ENCODE data around the gene CCDC192.

The CCDC192 gene

DNA sequence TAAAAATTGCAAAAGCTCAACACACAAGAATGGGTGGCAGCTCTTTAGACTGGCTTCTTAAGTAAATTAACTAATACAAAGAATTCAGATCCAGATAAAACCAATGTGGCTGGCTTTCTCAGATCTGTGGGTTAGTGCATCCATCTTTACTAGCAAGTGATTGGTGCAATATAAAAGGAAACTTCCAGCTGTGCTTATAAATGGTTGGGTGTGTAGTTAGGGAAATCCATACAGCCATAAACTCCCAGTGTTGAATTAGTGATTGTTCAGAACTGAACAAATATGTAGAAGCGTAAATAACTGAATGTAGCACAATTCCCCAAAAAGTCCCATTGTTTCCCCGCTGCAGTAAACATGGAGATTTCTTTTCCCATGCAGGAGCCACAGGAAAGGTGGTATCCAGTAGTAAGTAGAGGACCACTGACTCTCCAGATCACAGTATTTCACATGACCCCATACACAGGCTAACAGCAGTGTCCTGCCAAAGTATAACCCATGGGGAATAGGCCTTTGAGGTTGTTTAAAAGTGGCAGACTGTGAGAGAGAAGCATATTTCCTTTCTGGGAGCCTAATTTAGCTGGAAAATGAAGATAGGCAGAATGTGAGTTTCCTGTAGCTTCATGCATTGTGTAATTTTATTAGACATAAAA lies 207.2 kb downstream of the CCDC192 start:
- Histone ChIP-seq H2AFZ (ENCODE audit: low read depth, low read length) (no peak overlapping the region), H3K9ac (ENCODE audit: low read length) (no peak overlapping the region), H3K27ac (ENCODE audit: low read length) (no peak overlapping the region), H3K4me2 (ENCODE audit: low read length) (no peak overlapping the region), H3K27me3 (ENCODE audit: low read depth, low read length) (no peaks in the 10 kb centered on the region), H4K20me1 (ENCODE audit: insufficient read depth, low read length) (no peaks in the 10 kb centered on the region), H3K36me3 (replicated peaks; ENCODE audit: low read depth, low read length) (no peaks in the 10 kb centered on the region), H3K79me2 (ENCODE audit: low read length) (no peaks in the 10 kb centered on the region), H3K9me3 (ENCODE audit: insufficient read depth, low read length) (no peaks in the 10 kb centered on the region), H3K4me3 (ENCODE audit: low read length) (no peak overlapping the region), H3K4me1 (ENCODE audit: low read length) (peaks cover 7% of the 10 kb centered on the region)
- TF ChIP-seq CTCF (IDR thresholded peaks at IDR 0.05; ENCODE audit: low read depth, low read length) (no peak), EZH2phosphoT487 (IDR thresholded peaks at IDR 0.05; ENCODE audit: low read depth) (no peak)

DNA sequence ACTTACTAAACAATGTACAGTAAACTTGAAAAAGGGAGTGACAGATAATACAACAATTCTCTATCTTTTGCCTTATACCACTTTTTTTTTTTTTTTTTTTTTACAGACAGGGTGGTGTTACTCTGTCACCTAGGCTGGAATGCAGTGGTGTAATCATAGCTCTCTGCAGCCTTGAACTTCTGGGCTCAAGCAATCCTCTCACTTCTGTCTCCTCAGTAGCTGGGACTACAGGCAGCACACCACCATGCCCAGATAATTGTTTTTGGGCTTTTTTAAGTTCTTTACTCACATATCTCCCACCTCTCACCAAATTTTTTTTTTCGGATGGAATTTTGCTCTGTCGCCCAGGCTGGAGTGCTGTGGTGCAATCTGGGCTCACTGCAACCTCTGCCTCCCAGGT lies 208.4 kb downstream of the CCDC192 start:
- no peaks in the 10 kb centered on the region for H3K9me3 ChIP-seq (ENCODE audit: insufficient read depth, low read length)
- H3K9ac ChIP-seq (ENCODE audit: low read length) = no peak overlapping the region
- H3K4me1 ChIP-seq (ENCODE audit: low read length) = peaks cover 4% of the 10 kb centered on the region
- H3K4me2 ChIP-seq (ENCODE audit: low read length) = no peak overlapping the region
- H3K4me3 ChIP-seq (ENCODE audit: low read length) = no peak overlapping the region
- H3K36me3 ChIP-seq (replicated peaks; ENCODE audit: low read depth, low read length) = no peaks in the 10 kb centered on the region
- no peaks in the 10 kb centered on the region for H3K27me3 ChIP-seq (ENCODE audit: low read depth, low read length)
- no peaks in the 10 kb centered on the region for H4K20me1 ChIP-seq (ENCODE audit: insufficient read depth, low read length)
- H3K27ac ChIP-seq (ENCODE audit: low read length) = no peak overlapping the region
- TF ChIP-seq EZH2phosphoT487 (IDR thresholded peaks at IDR 0.05; ENCODE audit: low read depth) = no peak
- no peak for TF ChIP-seq CTCF (IDR thresholded peaks at IDR 0.05; ENCODE audit: low read depth, low read length)
- no peak overlapping the region for H2AFZ ChIP-seq (ENCODE audit: low read depth, low read length)
- H3K79me2 ChIP-seq (ENCODE audit: low read length) = no peaks in the 10 kb centered on the region

- Histone ChIP-seq H3K4me1 (ENCODE audit: low read length) (no peaks in the 10 kb centered on the region), H3K4me3 (ENCODE audit: low read length) (no peak overlapping the region), H3K79me2 (ENCODE audit: low read length) (no peaks in the 10 kb centered on the region), H4K20me1 (ENCODE audit: insufficient read depth, low read length) (no peaks in the 10 kb centered on the region), H3K4me2 (ENCODE audit: low read length) (no peak overlapping the region), H2AFZ (ENCODE audit: low read depth, low read length) (no peak overlapping the region), H3K27me3 (ENCODE audit: low read depth, low read length) (no peaks in the 10 kb centered on the region), H3K9ac (ENCODE audit: low read length) (no peak overlapping the region), H3K9me3 (ENCODE audit: insufficient read depth, low read length) (no peaks in the 10 kb centered on the region), H3K36me3 (replicated peaks; ENCODE audit: low read depth, low read length) (no peaks in the 10 kb centered on the region), H3K27ac (ENCODE audit: low read length) (no peak overlapping the region)
- TF ChIP-seq EZH2phosphoT487 (IDR thresholded peaks at IDR 0.05; ENCODE audit: low read depth) = no peak
- TF ChIP-seq CTCF (IDR thresholded peaks at IDR 0.05; ENCODE audit: low read depth, low read length) = no peak
Observed at GRCh38 chr5:127912411-127912810, 209.2 kb downstream of the CCDC192 start.

DNA sequence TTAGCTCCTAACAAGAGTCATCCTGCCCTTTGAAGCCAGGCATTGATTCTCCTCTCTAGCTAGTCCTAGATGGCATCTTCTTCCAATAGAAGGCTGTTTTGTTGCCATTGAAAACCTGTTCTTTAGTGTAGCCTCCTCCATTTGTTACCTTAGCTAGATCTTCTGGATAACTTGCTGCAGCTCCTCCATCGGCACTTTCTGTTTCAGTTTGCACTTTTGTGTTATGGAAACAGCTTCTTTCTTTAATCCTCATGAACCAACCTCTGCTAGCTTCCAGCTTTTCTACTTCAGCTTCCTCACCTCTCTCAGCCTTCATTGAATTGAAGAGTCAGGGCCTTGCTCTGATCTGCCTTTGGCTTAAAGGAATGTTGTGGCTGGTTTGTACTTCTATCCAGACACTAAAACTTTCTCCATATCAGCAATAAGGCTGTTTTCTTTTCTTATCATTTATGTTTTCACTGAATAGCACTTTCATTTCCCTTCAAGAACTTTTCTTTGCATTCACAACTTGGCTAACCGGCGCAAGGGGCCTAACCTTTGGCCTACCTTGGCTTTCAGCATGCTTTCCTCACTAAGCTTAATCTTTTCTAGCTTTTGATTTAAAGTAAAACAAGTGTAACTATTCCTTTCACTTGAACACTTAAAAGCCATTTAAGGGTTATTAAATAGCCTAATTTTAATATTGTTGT lies 213.8 kb downstream of the CCDC192 start:
- H3K4me2 ChIP-seq (ENCODE audit: low read length) = no peak overlapping the region
- no peak overlapping the region for H2AFZ ChIP-seq (ENCODE audit: low read depth, low read length)
- no peak overlapping the region for H3K9ac ChIP-seq (ENCODE audit: low read length)

More for the DNA sequence above, 213.8 kb downstream of the CCDC192 start:
- Histone ChIP-seq H3K9me3 (ENCODE audit: insufficient read depth, low read length) (no peaks in the 10 kb centered on the region), H3K36me3 (replicated peaks; ENCODE audit: low read depth, low read length) (no peaks in the 10 kb centered on the region), H3K4me1 (ENCODE audit: low read length) (no peaks in the 10 kb centered on the region), H3K27me3 (ENCODE audit: low read depth, low read length) (no peaks in the 10 kb centered on the region), H3K79me2 (ENCODE audit: low read length) (no peaks in the 10 kb centered on the region), H4K20me1 (ENCODE audit: insufficient read depth, low read length) (no peaks in the 10 kb centered on the region), H3K4me3 (ENCODE audit: low read length) (no peak overlapping the region), H3K27ac (ENCODE audit: low read length) (no peak overlapping the region)
- TF ChIP-seq CTCF (IDR thresholded peaks at IDR 0.05; ENCODE audit: low read depth, low read length) (no peak), EZH2phosphoT487 (IDR thresholded peaks at IDR 0.05; ENCODE audit: low read depth) (no peak)
